ENCODE data around the gene INHBC.

- TF ChIP-seq SP1 (IDR thresholded peaks at IDR 0.05; ENCODE audit: low read depth) (no peak), MAX (IDR thresholded peaks at IDR 0.05) (no peak), POLR2A (IDR thresholded peaks at IDR 0.05; ENCODE audit: borderline replicate concordance, extremely low read depth, insufficient read depth, insufficient read length) (no peak), CTCF (IDR thresholded peaks at IDR 0.05 in 2 of 3, conservative IDR thresholded peaks at IDR 0.05 in 1 of 3; ENCODE audit: borderline replicate concordance in 1 of 3, insufficient read depth in 1 of 3, low read depth in 2 of 3, low read length in 2 of 3) (no peak), SIN3A (IDR thresholded peaks at IDR 0.05; ENCODE audit: low read depth) (no peak), EZH2phosphoT487 (IDR thresholded peaks at IDR 0.05; ENCODE audit: borderline replicate concordance) (no peak)
- TF ChIP-seq, protein P1, sequence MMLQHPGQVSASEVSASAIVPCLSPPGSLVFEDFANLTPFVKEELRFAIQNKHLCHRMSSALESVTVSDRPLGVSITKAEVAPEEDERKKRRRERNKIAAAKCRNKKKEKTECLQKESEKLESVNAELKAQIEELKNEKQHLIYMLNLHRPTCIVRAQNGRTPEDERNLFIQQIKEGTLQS (IDR thresholded peaks at IDR 0.05): no peak
Measured at GRCh38 chr12:57456737-57457490, 22.3 kb downstream of the INHBC start.
